Skin epidermis (tissue), 12 donors: ENCODE data around the gene PSMF1.

Source experiments
- H3K27ac ChIP-seq, 21 experiments: fragments of 200-600 bp; sonication (generic) in 11 of 21; one replicate each; pipeline ENCODE4 v1.5.0; 2020; ENCODE audit warnings: mild to moderate bottlenecking in 3 of 21, inconsistent platforms in 2 of 21, moderate library complexity in 2 of 21
- H3K4me3 ChIP-seq, 7 experiments: fragments of 200-600 bp; sonication (generic) in 2 of 7; one replicate each; pipeline ENCODE4 v1.5.0; 2020; ENCODE audit warnings: inconsistent platforms in 2 of 7, mild to moderate bottlenecking in 2 of 7, moderate library complexity in 1 of 7

Gene PSMF1

DNA sequence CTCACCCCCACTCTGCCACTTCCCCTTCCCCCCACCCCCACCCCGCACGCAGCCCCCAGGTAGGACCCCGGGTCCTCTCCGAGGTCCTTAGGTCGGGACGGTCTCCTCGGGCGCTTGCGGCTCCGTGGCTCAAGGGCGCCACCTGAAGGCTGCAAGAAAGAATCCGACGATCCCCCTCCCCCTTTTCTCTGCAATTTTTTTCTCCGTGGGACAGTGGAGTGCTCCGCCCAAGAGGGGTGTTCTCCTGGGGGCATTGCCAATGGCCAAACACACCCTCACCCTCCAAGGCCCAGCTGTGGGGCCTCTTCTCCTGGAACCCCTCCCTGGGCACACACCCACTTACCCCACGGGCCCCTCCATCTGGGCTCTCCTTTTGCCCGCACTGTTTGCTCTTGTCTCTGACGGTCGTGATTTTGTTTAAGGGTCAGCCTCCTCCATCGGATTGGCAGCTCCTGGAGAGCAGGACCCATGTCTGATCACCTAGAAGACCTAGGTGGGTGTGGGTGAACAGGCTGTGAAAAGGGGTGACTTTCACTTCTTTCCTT, 67.5 kb downstream of the PSMF1 start:
- peak overlapping the region in 3 of 21 experiments; percentile 7 to 50 (median 43) for H3K27ac ChIP-seq
- H3K4me3 ChIP-seq: peak overlapping the region; percentile 36 to 60 (median 43)

DNA sequence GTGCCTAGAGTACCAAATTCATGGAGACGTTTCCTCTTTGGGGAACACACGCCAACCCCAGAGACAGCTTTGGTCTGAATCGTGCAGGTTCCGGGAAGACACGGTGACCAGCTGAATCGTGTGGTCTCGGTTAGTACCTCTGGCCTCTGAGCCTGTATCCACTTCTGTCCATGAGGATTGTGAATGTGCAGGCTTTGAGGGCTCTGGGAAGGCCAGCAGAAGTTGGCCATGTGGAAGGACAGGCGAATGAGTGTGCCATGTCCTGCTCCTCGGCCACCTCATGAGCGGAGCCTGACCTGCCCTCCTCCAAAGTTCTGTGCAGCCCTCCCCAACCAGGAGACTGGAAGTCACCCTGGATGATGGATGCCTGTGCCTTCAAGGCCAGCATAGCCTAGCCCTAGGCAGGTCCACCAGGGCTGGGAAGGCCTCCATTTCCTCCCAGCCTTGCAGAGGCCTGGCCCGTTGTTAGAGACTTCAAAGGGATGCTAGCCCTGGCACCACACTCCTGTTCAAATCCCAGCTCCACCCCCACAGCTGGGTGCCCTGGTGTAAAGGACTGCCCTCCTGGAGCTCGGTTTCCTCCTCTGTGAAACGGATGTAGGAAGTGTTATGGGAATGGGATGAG, 68.1 kb downstream of the PSMF1 start:
- H3K4me3 ChIP-seq: no peak overlapping the region
- H3K27ac ChIP-seq: peak overlapping the region in 1 of 21 experiments; percentile 38

DNA sequence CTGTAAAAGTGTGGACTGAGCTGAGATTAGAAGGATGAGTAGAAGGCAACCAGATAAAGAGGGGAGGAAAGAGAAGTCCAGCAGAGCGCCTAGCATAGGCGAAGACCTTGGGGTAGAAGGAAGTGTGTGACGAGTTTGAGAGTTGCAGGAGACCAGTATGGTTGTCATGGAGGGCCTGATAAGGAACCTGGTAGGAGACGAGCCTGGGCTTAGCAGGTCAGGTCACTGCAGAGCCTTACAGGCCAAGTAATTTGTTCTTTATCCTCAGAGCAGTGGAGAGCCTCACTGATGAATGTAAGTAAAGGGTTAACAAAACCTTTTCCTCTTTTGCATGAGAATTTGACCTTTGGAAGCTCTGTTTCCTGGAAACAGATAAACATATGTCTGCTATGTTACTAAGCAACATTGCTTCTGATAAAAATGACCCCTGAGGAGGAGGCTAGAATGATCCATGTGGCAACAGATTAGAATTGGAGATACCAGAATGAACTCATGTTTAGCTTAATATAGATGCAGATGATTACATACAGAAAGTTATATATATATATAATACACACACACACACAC, 69.3 kb downstream of the PSMF1 start:
- Histone ChIP-seq H3K4me3 (no peak overlapping the region), H3K27ac (no peak overlapping the region)

DNA sequence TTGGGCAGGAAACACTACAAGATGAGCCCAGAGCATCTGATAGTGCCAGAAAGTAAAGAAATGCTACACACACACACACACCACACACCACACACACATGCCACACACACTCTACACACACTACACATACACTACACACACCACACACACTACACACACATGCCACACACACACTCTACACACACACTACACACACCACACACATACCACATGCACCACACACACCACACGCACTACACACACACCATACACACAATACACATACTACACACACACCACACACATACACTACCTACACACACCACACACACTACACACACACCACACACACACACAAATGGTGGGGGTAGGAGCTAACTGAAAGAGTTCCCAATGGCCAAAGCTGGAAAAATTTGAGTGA, 69.9 kb downstream of the PSMF1 start:
- Histone ChIP-seq H3K27ac (no peak overlapping the region), H3K4me3 (no peak overlapping the region)

DNA sequence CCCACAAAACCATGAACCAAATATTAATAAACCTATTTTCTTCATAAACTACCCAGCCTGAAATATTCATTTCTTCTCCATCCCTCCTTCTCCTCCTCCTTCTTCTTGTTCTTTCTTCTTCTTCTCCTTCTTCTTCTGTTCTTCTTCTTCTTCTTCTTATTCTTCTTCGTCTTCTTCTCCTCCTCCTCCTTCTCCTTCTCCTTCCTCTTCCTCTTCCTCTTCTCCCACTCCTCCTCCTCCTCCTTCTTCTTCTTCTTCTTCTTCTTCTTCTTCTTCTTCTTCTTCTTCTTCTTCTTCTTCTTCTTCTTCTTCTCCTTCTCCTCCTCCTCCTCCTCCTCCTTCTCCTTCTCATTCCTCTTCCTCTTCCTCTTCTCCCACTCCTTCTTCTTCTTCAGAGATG, 71.4 kb downstream of the PSMF1 start:
- no peak overlapping the region for H3K27ac ChIP-seq

DNA sequence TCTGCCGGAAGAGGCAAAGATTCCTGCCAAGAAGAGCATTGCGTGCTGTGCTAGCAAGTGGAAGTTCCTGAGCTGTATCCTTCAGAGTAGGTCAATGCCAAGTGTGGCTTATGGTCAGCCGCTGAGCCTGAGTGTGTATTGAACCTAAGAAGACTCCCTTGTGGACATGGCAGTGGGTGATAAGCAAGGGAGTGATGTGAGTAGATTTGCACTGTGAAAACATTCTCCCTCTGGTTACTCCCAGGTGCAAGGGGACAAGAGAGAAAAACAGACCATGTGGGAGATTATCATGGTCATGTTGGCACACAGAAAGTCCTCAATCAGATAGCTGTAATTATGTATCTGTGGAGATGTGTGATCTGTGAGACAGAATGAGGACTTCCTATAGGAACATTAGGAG, 72.4 kb downstream of the PSMF1 start:
- Histone ChIP-seq H3K27ac (no peak overlapping the region), H3K4me3 (no peak overlapping the region)

More for the DNA sequence above, 71.4 kb downstream of the PSMF1 start:
- H3K4me3 ChIP-seq: no peak overlapping the region

DNA sequence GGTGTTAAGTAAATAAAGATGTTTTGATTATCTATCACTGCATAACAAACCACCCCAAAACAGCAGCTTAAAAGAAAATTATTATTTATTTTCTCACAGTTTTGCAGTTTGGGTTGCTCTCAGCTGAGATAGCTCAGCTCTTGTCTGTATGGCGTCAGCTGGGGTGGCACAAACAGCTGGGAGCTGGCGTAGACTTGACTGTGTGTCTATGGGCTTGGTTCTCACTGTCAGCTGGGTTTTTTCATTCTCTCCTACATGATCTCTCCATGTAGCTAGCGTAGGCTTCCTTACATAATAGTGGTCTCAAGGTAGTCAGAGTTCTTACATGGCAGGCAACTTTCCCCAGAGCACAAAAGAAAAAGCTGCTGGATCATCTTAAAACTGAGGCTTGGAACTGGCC, 72.9 kb downstream of the PSMF1 start:
- no peak overlapping the region for H3K4me3 ChIP-seq
- no peak overlapping the region for H3K27ac ChIP-seq

DNA sequence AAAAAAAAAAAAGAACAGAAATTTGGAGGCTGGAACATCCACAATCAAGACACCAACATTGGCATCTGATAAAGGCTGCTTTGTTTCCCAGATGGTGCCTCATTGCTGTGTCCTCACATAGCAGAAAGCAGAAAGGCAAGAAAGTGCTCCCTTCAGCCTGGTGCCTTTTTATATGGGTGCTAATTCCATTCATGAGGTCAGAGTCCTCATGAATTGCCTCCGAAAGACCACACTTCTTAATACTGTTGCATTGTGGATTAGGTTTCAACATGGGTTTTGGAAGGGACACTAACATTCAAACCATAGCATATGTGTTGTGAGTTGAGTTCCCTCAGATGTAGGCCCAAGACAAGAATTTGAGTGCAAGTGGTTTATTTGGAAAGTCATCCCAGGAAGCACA, 76.8 kb downstream of the PSMF1 start:
- Histone ChIP-seq H3K4me3 (no peak overlapping the region), H3K27ac (no peak overlapping the region)

DNA sequence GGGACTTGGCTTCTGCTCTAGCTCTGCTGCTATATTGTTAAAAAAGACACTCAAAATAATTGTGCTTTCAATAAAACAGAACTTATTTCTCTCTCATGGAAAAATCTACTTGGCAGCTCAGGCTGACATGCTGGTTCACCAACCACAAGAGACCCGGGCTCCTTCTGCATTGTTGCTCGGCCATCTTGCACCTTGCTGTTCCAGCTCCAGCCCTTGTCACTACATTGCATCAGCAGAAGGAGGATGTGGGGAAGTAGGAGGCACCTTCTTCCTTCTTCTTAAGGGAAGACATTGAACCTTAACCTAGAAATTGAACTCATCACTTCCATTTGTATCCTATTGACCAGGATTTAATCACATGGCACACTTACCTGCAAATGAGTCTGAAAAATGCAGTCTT, 78.2 kb downstream of the PSMF1 start:
- Histone ChIP-seq H3K27ac (no peak overlapping the region), H3K4me3 (no peak overlapping the region)

DNA sequence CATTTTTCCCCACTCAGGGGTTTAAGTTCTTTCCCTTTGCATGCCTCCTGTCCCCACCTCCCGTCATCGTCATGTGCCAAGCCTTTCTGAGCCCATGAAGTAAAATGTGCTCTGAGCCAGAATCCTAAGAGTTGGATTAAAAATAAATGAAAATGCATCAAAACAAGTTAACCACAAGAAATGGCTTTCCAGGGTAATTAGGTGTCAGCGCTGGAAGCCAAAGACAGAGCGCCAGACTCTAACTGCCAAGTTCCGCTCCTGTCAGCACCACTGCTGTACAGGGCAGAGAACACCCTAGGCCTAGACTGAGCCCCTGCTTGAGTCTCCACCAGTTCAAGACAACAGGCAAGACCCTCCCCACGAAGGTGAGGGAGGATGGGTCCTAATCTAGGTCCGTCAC, 79.4 kb downstream of the PSMF1 start:
- H3K4me3 ChIP-seq: no peak overlapping the region
- H3K27ac ChIP-seq: no peak overlapping the region

DNA sequence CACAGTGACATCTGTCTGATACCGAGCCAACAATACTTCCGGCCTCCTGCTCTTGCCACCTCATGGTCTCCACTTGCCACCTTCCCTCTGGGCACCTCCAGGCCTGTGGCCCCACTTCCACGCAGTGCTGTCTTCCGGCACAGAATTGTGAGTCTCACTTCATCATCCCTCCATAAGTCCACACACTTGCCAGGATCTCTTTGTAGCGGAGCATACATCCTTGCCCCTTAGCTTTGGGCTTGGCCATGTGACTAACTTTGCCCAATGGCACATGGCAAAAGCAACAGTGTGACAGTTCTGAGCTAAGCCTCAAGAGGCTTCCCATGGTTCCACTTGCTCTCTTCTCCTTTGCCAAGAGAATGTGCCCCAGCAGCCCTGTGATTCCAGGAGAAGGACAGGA, 80.3 kb downstream of the PSMF1 start:
- Histone ChIP-seq H3K27ac (no peak overlapping the region), H3K4me3 (no peak overlapping the region)

DNA sequence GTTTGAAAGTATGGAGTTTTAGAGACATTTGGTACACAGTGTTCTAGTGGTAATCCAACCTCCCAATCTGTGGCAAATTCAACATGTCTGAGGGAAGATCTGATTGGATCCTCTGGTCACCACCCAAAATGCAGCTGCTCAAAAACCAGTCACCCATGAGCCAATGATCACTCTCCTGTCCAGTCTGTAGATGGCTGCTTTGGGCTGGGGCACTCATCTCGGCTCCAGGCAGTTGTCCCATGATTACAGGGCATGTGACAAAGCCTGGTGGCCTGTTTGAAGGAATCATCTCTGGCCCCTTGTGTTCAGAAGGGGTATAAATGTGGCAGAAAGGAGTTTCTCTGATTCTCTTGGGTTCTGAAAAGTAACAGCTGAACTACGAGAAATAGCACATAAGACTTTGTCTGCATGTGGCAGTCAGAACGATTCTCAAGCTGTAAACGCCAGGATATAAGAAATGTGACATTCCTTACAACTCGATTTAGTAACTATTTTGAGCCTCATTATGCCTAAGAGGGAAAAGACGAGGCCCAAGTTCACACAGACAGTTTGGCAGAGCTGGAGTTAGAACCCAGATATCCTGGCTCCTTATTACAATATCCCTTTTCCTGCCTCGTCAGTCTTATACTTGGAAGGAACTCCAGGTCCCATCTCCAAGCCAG, 80.9 kb downstream of the PSMF1 start:
- H3K4me3 ChIP-seq: no peak overlapping the region
- peak overlapping the region in 1 of 21 experiments; percentile 22 for H3K27ac ChIP-seq

DNA sequence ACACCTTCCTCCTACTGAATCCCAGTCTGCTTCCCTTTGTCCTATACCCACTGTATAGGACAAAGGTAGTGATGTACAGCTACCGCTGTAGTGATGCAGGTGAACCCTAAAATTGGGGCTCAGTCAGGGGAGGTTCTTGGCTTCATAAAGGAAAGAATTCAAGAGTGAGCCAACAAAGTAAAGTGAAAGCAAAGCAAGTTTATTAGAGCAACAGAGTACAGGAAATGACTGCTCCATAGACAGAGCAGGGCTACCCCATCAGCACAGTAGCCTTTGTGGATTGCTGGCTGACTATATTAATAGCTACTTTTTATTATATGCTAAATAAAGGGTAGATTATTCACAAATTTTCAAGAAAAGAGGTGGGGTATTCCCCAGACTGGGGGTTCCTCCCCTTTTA, 81.6 kb downstream of the PSMF1 start:
- H3K4me3 ChIP-seq: no peak overlapping the region
- peak overlapping the region in 1 of 21 experiments; percentile 22 for H3K27ac ChIP-seq

DNA sequence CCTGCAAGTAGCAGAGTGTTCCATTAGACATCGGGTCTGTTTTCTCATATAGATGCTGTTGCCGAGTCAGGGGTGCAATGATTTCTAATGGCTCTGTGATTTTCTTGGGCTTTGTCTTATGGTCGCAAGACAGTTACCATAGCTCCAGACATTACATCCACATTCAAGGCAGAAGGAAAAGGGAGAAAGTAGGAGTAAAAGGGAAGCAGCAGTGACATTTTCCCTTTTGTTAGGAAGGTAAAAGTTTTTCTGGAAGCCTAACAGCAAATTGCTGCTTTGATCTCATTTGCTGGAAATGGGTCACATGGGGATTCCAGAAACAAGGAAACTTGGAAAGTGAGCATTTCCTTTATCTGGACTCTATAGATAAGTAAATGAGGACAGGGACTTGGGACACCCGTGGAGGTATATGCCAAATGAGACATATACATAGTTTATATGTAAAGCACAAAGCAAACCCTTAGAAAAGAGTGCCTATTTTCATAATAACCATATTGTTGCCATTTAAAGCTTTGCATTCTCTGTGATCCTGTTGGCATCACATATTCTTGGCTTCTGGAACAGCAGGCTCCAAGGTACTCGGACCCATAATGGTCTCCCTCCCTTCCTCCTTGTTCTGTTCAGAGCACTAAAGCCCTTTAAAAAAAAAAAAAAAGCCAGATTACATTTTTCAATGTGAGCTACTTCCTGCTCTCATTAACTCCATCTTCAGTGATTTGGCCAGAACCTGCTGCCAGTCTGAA, 84.5 kb downstream of the PSMF1 start, which contains the start of gene C20orf202:
TSS of gene C20orf202 (plus strand) at position 693 of the 743 bp plus-strand sequence. CDS start 132 bp downstream, outside the sequence.
- H3K27ac ChIP-seq: peak within 1 kb of the TSS in 10 of 21 experiments; percentile 1 to 45 (median 26)

DNA sequence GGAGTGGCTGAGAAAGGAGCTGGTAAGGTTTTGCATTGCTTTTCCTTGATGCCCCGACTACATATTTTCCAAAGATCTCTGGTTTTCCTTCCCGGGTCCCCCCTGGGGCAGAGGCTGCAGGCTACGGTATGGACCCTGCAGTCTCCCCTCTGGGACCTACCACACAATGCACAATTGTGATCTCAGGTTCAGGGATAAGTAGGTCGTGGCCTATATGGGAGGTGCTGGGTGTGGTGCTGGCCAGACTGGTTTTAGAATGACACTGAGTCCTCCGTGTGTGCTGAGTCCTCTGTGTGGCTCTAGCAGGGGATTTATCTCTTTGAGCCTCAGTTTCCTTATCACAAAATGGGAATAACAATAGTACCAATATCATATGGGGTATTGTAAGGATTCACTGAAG, 85.2 kb downstream of the PSMF1 start:
- no peak overlapping the region for H3K4me3 ChIP-seq

More for the DNA sequence above, 84.5 kb downstream of the PSMF1 start, which contains the start of gene C20orf202:
- no peak within 1 kb of the TSS for H3K4me3 ChIP-seq

DNA sequence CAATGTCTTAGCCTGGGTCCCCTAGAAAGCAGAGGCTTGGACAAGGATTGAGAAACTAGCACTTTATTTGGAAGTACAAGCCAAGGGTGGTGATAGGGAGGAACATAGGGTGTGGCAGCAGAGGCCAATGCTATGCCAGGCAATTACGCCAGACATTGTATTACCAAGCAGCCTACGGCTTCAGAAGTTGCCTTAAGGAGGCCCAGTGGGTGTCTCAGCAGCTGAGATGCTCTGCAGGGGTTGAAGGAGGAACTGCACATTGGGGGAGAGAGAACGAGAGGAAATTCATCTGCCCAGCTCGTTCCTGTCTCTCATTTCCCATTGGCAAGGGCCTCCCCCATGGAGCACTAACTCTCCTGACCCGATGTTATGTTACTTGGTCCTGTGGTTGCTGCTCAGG, 85.7 kb downstream of the PSMF1 start:
- peak overlapping the region in 5 of 21 experiments; percentile 1 to 45 (median 32) for H3K27ac ChIP-seq
- H3K4me3 ChIP-seq: no peak overlapping the region

More for the DNA sequence above, 85.2 kb downstream of the PSMF1 start:
- H3K27ac ChIP-seq: peak overlapping the region in 10 of 21 experiments; percentile 1 to 45 (median 26)

DNA sequence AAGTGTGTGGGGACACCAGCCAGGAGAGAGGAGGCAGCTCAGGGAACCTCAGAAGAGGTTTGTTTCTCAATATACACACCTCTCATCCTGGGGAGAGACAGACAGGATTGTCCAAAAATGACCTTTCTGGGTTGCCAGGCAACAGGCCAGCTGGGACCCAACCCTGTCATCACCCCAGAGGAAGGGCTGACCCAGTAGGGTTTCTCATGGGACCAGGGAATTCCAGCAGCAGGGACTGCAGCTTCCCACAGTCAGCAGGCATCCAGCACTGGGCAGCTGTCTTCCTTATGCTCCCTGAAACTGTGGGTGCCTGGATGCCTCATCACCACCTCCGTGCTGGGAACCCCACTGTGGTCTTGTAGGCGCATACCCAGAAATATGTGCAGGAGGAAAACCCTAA, 86.2 kb downstream of the PSMF1 start:
- peak overlapping the region in 2 of 21 experiments; percentile 1 to 45 for H3K27ac ChIP-seq
- H3K4me3 ChIP-seq: no peak overlapping the region

DNA sequence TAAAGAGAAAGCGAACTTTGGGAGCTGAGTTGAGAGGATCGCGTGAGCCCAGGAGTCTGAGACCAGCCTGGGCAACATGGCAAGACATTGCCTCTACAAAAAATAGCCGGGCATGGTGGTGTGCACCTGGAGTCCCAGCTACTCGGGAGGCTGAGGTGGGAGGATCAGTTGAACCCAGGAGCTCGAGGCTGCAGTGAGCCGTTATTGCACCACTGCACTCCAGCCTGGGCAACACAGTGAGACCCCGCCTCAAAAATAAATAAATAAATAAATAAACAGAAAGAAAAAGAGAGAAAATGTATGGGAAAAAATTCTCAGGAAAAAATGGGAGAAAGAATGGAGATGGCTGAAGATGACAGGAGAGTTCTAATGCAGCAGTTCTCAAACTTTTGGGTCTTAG, 87.4 kb downstream of the PSMF1 start:
- Histone ChIP-seq H3K27ac (no peak overlapping the region), H3K4me3 (no peak overlapping the region)

DNA sequence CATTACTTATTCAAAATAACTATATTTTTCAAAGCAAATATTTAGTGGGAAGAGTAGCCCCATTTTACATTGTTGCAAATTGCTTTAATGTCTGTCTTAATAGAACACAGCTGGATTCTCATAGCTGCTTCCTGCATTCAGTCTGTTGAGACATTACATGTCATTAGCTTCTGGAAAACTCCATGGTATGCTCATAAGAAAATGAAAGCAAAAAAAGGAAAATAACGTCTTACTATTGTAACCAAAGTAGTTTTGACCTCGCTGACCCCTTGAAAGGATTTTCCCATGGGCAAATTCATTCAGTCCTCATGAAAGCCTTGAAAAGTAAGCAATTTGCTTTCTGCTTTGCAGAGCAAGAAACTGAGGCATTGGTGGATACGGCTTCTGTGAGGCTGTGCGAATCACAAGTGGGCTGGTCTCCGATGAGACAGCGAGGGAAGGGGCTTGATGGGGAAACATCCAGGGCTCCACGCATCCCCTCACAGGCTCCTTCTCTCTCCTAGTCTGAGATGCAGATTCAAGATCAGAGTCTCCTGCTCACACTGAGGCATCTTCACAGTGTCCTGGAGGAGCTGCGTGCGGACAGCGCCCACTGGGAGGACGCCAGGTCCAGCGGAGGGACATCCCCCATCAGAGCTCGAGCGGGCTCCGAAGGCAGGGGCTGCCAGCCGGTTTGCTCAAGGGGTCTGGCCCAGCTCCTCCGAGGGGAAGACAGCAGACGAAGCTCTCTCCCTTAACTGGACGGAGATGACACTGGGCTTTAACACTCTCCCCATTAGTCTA, 88.2 kb downstream of the PSMF1 start:
- Histone ChIP-seq H3K27ac (peak overlapping the region in 1 of 21 experiments; percentile 28), H3K4me3 (no peak overlapping the region)
